ENCODE data around the gene THTPA. TPM values are rescaled to one million over a fixed set of nuclear protein-coding genes. Genes with fewer than 3 reads are reported as not detected.

THTPA gene
- total and polyA plus RNA-seq, 9 of the 15 experiments (the other 6 are each of a cell fraction or from before 2014, with no cell fraction given), result 2.4 to 8.7 (median 5.2) TPM

DNA sequence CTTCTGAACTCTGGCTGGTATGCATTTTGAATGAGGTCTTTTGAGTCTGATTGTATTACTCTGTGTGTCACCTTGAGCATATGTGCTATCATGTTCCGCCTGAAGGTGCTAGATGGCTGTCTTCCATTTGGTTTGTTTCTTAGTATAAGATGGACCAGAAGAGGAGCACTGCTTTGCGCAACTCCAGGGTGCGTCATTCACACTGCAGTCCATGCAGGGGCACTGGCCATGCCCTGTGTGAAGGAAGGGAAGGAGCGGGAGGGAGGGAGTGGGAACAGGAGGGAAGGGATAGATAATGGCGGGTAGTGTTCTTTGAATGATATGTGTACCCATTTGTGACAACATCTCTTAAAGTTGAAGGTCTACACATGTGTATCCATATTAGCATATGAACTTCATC lies 12.7 kb upstream of the THTPA start:
- no peak for FAIRE-seq
- Histone ChIP-seq H4K20me1 (replicated peaks; ENCODE audit: control insufficient read depth, insufficient read depth, low read length) (no peaks in the 10 kb centered on the region), H3K4me2 (ENCODE audit: insufficient read depth, low read length) (no peak overlapping the region), H3K4me3 (no peak overlapping the region), H3K9ac (ENCODE audit: insufficient read depth in 1 of 2, low read depth in 2 of 2, low read length in 2 of 2) (no peak overlapping the region), H3K27me3 (ENCODE audit: control insufficient read depth in 2 of 2, insufficient read depth in 2 of 2, low read length in 2 of 2) (no peaks in the 10 kb centered on the region), H3K27ac (ENCODE audit: extremely low read depth, low read depth, low read length) (no peak overlapping the region), H3K79me2 (ENCODE audit: control insufficient read depth, insufficient read depth, low read length) (no peaks in the 10 kb centered on the region), H3K9me1 (ENCODE audit: control insufficient read depth, insufficient read depth, low read length) (no peaks in the 10 kb centered on the region), H3K36me3 (ENCODE audit: control insufficient read depth, insufficient read depth, low read length) (no peaks in the 10 kb centered on the region), H3K4me1 (replicated peaks in 1 of 2; ENCODE audit: control insufficient read depth in 2 of 2, insufficient read depth in 2 of 2, low read length in 2 of 2) (peaks cover 0 to 3% of the 10 kb centered on the region in 2 experiments; a peak in 2 of 5 replicates), H2AFZ (ENCODE audit: low read depth, low read length) (no peak overlapping the region), H3K9me3 (replicated peaks; ENCODE audit: control insufficient read depth, insufficient read depth, low read depth, low read length) (no peaks in the 10 kb centered on the region)
- in situ Hi-C loops (cut with MboI) (no loop called here), intact Hi-C loops (cut with micrococcal nuclease) (no loop called here)
- WGBS (ENCODE audit: insufficient coverage, low coverage, missing lambda C conversion rate), result 57% methylated on average over 3 of the region's 5 CpGs
- ATAC-seq, result no peak
- ChIA-PET CTCF (ENCODE audit: low intra/inter-chr PET ratio) (no interaction called here), POLR2A (no interaction called here)
- BruUV-seq (replicated peaks), result no TSS peak
- no peak for DNase-seq (ENCODE audit: extremely low read depth in 1 of 4, low spot score in 3 of 4)
- TF ChIP-seq, protein P1, sequence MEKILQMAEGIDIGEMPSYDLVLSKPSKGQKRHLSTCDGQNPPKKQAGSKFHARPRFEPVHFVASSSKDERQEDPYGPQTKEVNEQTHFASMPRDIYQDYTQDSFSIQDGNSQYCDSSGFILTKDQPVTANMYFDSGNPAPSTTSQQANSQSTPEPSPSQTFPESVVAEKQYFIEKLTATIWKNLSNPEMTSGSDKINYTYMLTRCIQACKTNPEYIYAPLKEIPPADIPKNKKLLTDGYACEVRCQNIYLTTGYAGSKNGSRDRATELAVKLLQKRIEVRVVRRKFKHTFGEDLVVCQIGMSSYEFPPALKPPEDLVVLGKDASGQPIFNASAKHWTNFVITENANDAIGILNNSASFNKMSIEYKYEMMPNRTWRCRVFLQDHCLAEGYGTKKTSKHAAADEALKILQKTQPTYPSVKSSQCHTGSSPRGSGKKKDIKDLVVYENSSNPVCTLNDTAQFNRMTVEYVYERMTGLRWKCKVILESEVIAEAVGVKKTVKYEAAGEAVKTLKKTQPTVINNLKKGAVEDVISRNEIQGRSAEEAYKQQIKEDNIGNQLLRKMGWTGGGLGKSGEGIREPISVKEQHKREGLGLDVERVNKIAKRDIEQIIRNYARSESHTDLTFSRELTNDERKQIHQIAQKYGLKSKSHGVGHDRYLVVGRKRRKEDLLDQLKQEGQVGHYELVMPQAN (IDR thresholded peaks at IDR 0.05; ENCODE audit: borderline replicate concordance), result no peak
- TF ChIP-seq SREBF1 (IDR thresholded peaks at IDR 0.05; ENCODE audit: borderline replicate concordance, low read depth, low read length) (no peak), HCFC1 (IDR thresholded peaks at IDR 0.05; ENCODE audit: low read depth, low read length) (no peak), POLR3A (IDR thresholded peaks at IDR 0.05; ENCODE audit: borderline replicate concordance, extremely low read depth, insufficient read depth, insufficient read length) (no peak), SIRT6 (IDR thresholded peaks at IDR 0.05; ENCODE audit: low read depth, low read length) (no peak), NCOA4 (IDR thresholded peaks at IDR 0.05; ENCODE audit: partially characterized antibody) (no peak), ZNF3 (CRISPR knock-in tag; IDR thresholded peaks at IDR 0.05) (no peak), STAG1 (CRISPR knock-in tag; IDR thresholded peaks at IDR 0.05; ENCODE audit: borderline replicate concordance) (no peak), JUNB (CRISPR knock-in tag; conservative IDR thresholded peaks at IDR 0.05) (no peak), CTCF (IDR thresholded peaks at IDR 0.05 in 2 of 3, conservative IDR thresholded peaks at IDR 0.05 in 1 of 3; ENCODE audit: insufficient read depth in 2 of 3, low read depth in 1 of 3, low read length in 3 of 3) (no peak), KDM1A (IDR thresholded peaks at IDR 0.05) (no peak), TFE3 (CRISPR knock-in tag; IDR thresholded peaks at IDR 0.05) (no peak), CREM (IDR thresholded peaks at IDR 0.05; ENCODE audit: low read depth) (no peak), PRPF4 (IDR thresholded peaks at IDR 0.05; ENCODE audit: insufficient read depth, low read depth, low read length, poor library complexity, severe bottlenecking) (no peak), FOXJ2 (tag; IDR thresholded peaks at IDR 0.05) (no peak)
- TF ChIP-seq, protein P2, sequence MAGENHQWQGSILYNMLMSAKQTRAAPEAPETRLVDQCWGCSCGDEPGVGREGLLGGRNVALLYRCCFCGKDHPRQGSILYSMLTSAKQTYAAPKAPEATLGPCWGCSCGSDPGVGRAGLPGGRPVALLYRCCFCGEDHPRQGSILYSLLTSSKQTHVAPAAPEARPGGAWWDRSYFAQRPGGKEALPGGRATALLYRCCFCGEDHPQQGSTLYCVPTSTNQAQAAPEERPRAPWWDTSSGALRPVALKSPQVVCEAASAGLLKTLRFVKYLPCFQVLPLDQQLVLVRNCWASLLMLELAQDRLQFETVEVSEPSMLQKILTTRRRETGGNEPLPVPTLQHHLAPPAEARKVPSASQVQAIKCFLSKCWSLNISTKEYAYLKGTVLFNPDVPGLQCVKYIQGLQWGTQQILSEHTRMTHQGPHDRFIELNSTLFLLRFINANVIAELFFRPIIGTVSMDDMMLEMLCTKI (IDR thresholded peaks at IDR 0.05; ENCODE audit: partially characterized antibody), result no peak
